Measurements from ENCODE around the gene SCUBE1.

Gene SCUBE1

GRCh38 chr22:43247546-43248260 lies 95.5 kb downstream of the SCUBE1 start:
- in situ Hi-C loops (cut with MboI; ENCODE audit: low pct_unique_long_range_greater_than_20kb, low sequenced_read_pairs): no loop called here
- DNase-seq: no peak

- in situ Hi-C loops (cut with MboI; ENCODE audit: low pct_unique_long_range_greater_than_20kb, low sequenced_read_pairs): no loop called here
Observed at GRCh38 chr22:43246188-43246587, 97.0 kb downstream of the SCUBE1 start.

GRCh38 chr22:43245717-43246116 lies 97.5 kb downstream of the SCUBE1 start:
- in situ Hi-C loops (cut with MboI; ENCODE audit: low pct_unique_long_range_greater_than_20kb, low sequenced_read_pairs): no loop called here
- DNase-seq: no peak

More at GRCh38 chr22:43246188-43246587, 97.0 kb downstream of the SCUBE1 start:
- no peak for DNase-seq

GRCh38 chr22:43244803-43245527 lies 98.2 kb downstream of the SCUBE1 start:
- no peak for DNase-seq
- in situ Hi-C loops (cut with MboI; ENCODE audit: low pct_unique_long_range_greater_than_20kb, low sequenced_read_pairs): no loop called here

- in situ Hi-C loops (cut with MboI; ENCODE audit: low pct_unique_long_range_greater_than_20kb, low sequenced_read_pairs): no loop called here
- DNase-seq: no peak
Observed at GRCh38 chr22:43244402-43244801, 98.8 kb downstream of the SCUBE1 start.

- in situ Hi-C loops (cut with MboI; ENCODE audit: low pct_unique_long_range_greater_than_20kb, low sequenced_read_pairs): no loop called here
- DNase-seq: no peak
Observed at GRCh38 chr22:43243324-43243723, 99.8 kb downstream of the SCUBE1 start.

- in situ Hi-C loops (cut with MboI; ENCODE audit: low pct_unique_long_range_greater_than_20kb, low sequenced_read_pairs): no loop called here
- DNase-seq: no peak
Observed at GRCh38 chr22:43242627-43243026, 100.5 kb downstream of the SCUBE1 start.

- no peak for DNase-seq
- in situ Hi-C loops (cut with MboI; ENCODE audit: low pct_unique_long_range_greater_than_20kb, low sequenced_read_pairs): no loop called here
Observed at GRCh38 chr22:43241699-43242386, 101.3 kb downstream of the SCUBE1 start.

GRCh38 chr22:43241138-43241597 lies 102.0 kb downstream of the SCUBE1 start:
- in situ Hi-C loops (cut with MboI; ENCODE audit: low pct_unique_long_range_greater_than_20kb, low sequenced_read_pairs): no loop called here
- no peak for DNase-seq

GRCh38 chr22:43240614-43241013 lies 102.6 kb downstream of the SCUBE1 start:
- DNase-seq: no peak
- in situ Hi-C loops (cut with MboI; ENCODE audit: low pct_unique_long_range_greater_than_20kb, low sequenced_read_pairs): no loop called here

- DNase-seq: no peak
- in situ Hi-C loops (cut with MboI; ENCODE audit: low pct_unique_long_range_greater_than_20kb, low sequenced_read_pairs): no loop called here
Observed at GRCh38 chr22:43239956-43240355, 103.2 kb downstream of the SCUBE1 start.

- DNase-seq: no peak
- in situ Hi-C loops (cut with MboI; ENCODE audit: low pct_unique_long_range_greater_than_20kb, low sequenced_read_pairs): no loop called here
Observed at GRCh38 chr22:43239193-43239780, 103.9 kb downstream of the SCUBE1 start.

GRCh38 chr22:43238526-43239006 lies 104.6 kb downstream of the SCUBE1 start:
- no peak for DNase-seq
- in situ Hi-C loops (cut with MboI; ENCODE audit: low pct_unique_long_range_greater_than_20kb, low sequenced_read_pairs): no loop called here

- in situ Hi-C loops (cut with MboI; ENCODE audit: low pct_unique_long_range_greater_than_20kb, low sequenced_read_pairs): no loop called here
- no peak for DNase-seq
Observed at GRCh38 chr22:43237280-43237679, 105.9 kb downstream of the SCUBE1 start.

GRCh38 chr22:43236411-43237166 lies 106.6 kb downstream of the SCUBE1 start:
- no peak for DNase-seq
- in situ Hi-C loops (cut with MboI; ENCODE audit: low pct_unique_long_range_greater_than_20kb, low sequenced_read_pairs): no loop called here

- in situ Hi-C loops (cut with MboI; ENCODE audit: low pct_unique_long_range_greater_than_20kb, low sequenced_read_pairs): no loop called here
- no peak for DNase-seq
Observed at GRCh38 chr22:43235445-43236409, 107.4 kb downstream of the SCUBE1 start.

- DNase-seq: no peak
- in situ Hi-C loops (cut with MboI; ENCODE audit: low pct_unique_long_range_greater_than_20kb, low sequenced_read_pairs): no loop called here
Observed at GRCh38 chr22:43234264-43234988, 108.7 kb downstream of the SCUBE1 start.
